Liver (tissue), 9 donors: ENCODE data around the gene ACE2. TPM values are rescaled to one million over a fixed set of nuclear protein-coding genes. Genes with fewer than 3 reads are reported as not detected.
"Not testable (repeated sequence)": the region's sequence is repeated elsewhere in the genome, so short reads cannot be mapped to it uniquely, and the experiment has no call there.

Experiments
- DNase-seq: peaks from one replicate; pipeline ENCODE4 v3.0.0-alpha.2; 2017; ENCODE audit warnings: low spot score
- H3K27ac ChIP-seq, 2 donors: one replicate each; pipeline ENCODE4 v1.7.0; 2013; ENCODE audit warnings: inconsistent platforms in 2 of 2, low read length in 2 of 2, control low read depth in 1 of 2, low read depth in 1 of 2, mild to moderate bottlenecking in 1 of 2
- H3K27me3 ChIP-seq, 4 donors: one replicate each; pipeline versions ENCODE4 v1.6.1 to v1.7.0; 2013; ENCODE audit warnings: low read length in 3 of 4, inconsistent platforms in 1 of 4, mild to moderate bottlenecking in 1 of 4, moderate library complexity in 1 of 4; ENCODE audit not compliant: control insufficient read depth in 4 of 4, insufficient read depth in 4 of 4
- H3K36me3 ChIP-seq, 4 donors: one replicate each; pipeline versions ENCODE4 v1.6.1 to v1.7.0; 2013; ENCODE audit warnings: low read length in 3 of 4, mild to moderate bottlenecking in 3 of 4, low read depth in 1 of 4, moderate library complexity in 1 of 4; ENCODE audit not compliant: control insufficient read depth in 4 of 4, insufficient read depth in 3 of 4
- H3K4me1 ChIP-seq, 4 donors: one replicate each; pipeline versions ENCODE4 v1.6.1 to v1.7.0; 2013; ENCODE audit warnings: low read length in 3 of 4, mild to moderate bottlenecking in 3 of 4, moderate library complexity in 1 of 4; ENCODE audit not compliant: control insufficient read depth in 4 of 4, insufficient read depth in 4 of 4
- H3K4me3 ChIP-seq, 3 donors: one replicate each; pipeline versions ENCODE4 v1.6.1 to v1.7.0; 2013; ENCODE audit warnings: low read length in 3 of 3, control low read depth in 1 of 3, low read depth in 1 of 3, mild to moderate bottlenecking in 1 of 3
- H3K9ac ChIP-seq, 2 donors: one replicate each; pipeline ENCODE4 v1.7.0; 2013; ENCODE audit warnings: low read length in 2 of 2, mild to moderate bottlenecking in 2 of 2, moderate library complexity in 2 of 2, control low read depth in 1 of 2, low read depth in 1 of 2
- H3K9me3 ChIP-seq, 4 donors: one replicate each; pipeline versions ENCODE4 v1.6.1 to v1.7.0; 2013; ENCODE audit warnings: low read length in 3 of 4; ENCODE audit not compliant: control insufficient read depth in 4 of 4
- ATF3 ChIP-seq: IDR thresholded peaks from 2 replicates; pipeline ENCODE4 v1.6.1; 2016; ENCODE audit warnings: antibody characterized with exemption
- CTCF ChIP-seq: fragments of 150-350 bp; IDR thresholded peaks from 2 replicates; pipeline ENCODE4 v1.5.1; 2017; ENCODE audit warnings: improper control_type of control experiment, low read depth, low read length; ENCODE audit not compliant: missing input control
- FOXA1 ChIP-seq: IDR thresholded peaks from 2 replicates; pipeline ENCODE4 v1.6.1; 2016; ENCODE audit warnings: antibody characterized with exemption
- FOXA2 ChIP-seq: IDR thresholded peaks from 2 replicates; pipeline ENCODE4 v1.6.1; 2016; ENCODE audit warnings: antibody characterized with exemption
- HNF4A ChIP-seq, 2 donors: conservative IDR thresholded peaks; 2 replicates each; pipeline ENCODE4 v1.6.1; 2016; ENCODE audit warnings: antibody characterized with exemption in 2 of 2, mild to moderate bottlenecking in 2 of 2
- RAD21 ChIP-seq, 2 donors: IDR thresholded peaks; 2 replicates each; pipeline ENCODE4 v1.6.1; 2016; ENCODE audit warnings: antibody characterized with exemption in 2 of 2, mild to moderate bottlenecking in 2 of 2
- REST ChIP-seq: IDR thresholded peaks from 2 replicates; pipeline ENCODE4 v1.6.1; 2016; ENCODE audit warnings: antibody characterized with exemption, mild to moderate bottlenecking
- RXRA ChIP-seq, 2 donors: IDR thresholded peaks; 2 replicates each; pipeline ENCODE4 v1.6.1; 2017 to 2018; ENCODE audit warnings: antibody characterized with exemption in 2 of 2, mild to moderate bottlenecking in 1 of 2
- TAF1 ChIP-seq: conservative IDR thresholded peaks from 2 replicates; pipeline ENCODE4 v1.6.1; 2016; ENCODE audit warnings: antibody characterized with exemption, mild to moderate bottlenecking
- YY1 ChIP-seq: IDR thresholded peaks from 2 replicates; pipeline ENCODE4 v1.6.1; 2016; ENCODE audit warnings: antibody characterized with exemption, mild to moderate bottlenecking
- ZBTB33 ChIP-seq: IDR thresholded peaks from 2 replicates; pipeline ENCODE4 v1.6.1; 2016; ENCODE audit warnings: antibody characterized with exemption
- WGBS: extraction: QIAGEN DNeasy Blood & Tissue Kit; methylation state at CpG from one replicate; pipeline ENCODE4 v1.1.7; 2013; 5-methylcytosine and 5-hydroxymethylcytosine counted together
- polyA plus RNA-seq, 2 donors: library from polyadenylated mRNA; stranded (reverse) in 1 of 2; unstranded in 1 of 2; fragments of 200-250 nt in 1 of 2; fragments of >200 nt in 1 of 2; fragmentation: Nextera tagmentation in 1 of 2; extraction: Ambion mirVana in 1 of 2; gene quantifications; one replicate each; pipeline versions ENCODE4 v1.2.1 to v1.2.3, GENCODE V29; 2013 to 2015
- total RNA-seq, 2 donors: library from RNA; depleted of rRNA; stranded (reverse); fragments of >200 nt; gene quantifications; one replicate each; pipeline ENCODE4 v1.2.3, GENCODE V29; 2014
- donor health status: healthy.
- donor health status: healthy.
- donor health status: healthy.
- donor health status: healthy.
- donor health status: healthy.

The ACE2 gene
- 1 to 10 TPM in 1 of 2 donors, under 1 TPM in 1; 0.67 to 4.1 TPM for total RNA-seq
- under 1 TPM; 0.33 to 0.45 TPM for polyA plus RNA-seq

GRCh38 chrX:15600745-15601144, at the start of gene ACE2:
TSS of gene ACE2 (minus strand) at chrX:15600960. CDS start at chrX:15600911, 49 bp downstream.
- no peak for DNase-seq
- Histone ChIP-seq H3K4me3 (no peak within 1 kb of the TSS), H3K27me3 (peaks cover 0 to 2% (median 0%) of the 10 kb centered on the region in 4 donors), H3K27ac (no peak within 1 kb of the TSS), H3K9ac (no peak within 1 kb of the TSS), H3K4me1 (no peaks in the 10 kb centered on the region), H3K9me3 (no peaks in the 10 kb centered on the region), H3K36me3 (no peaks in the 10 kb centered on the region)
- WGBS, result 33% methylated on average over 4 of the region's 4 CpGs
- no peak for TF ChIP-seq REST
- no peak for TF ChIP-seq FOXA1
- no peak for TF ChIP-seq RAD21 (IDR thresholded peaks at IDR 0.05)
- TF ChIP-seq RXRA (IDR thresholded peaks at IDR 0.05), result no peak
- TF ChIP-seq YY1, result no peak
- TF ChIP-seq ATF3, result no peak
- no peak for TF ChIP-seq ZBTB33
- no peak for TF ChIP-seq HNF4A (conservative IDR thresholded peaks at IDR 0.05)

- H3K9me3 ChIP-seq, DNase-seq, H3K4me3 ChIP-seq, H3K27ac ChIP-seq, H3K9ac ChIP-seq, H3K27me3 ChIP-seq, H3K36me3 ChIP-seq, H3K4me1 ChIP-seq: not testable (repeated sequence)
- no CpG with 5 or more reads among the region's 5 CpGs for WGBS
Measured at GRCh38 chrX:15647510-15647909, 46.8 kb upstream of the ACE2 start.

GRCh38 chrX:15646543-15646942, 45.8 kb upstream of the ACE2 start:
- no peak for DNase-seq
- 98% methylated on average over 27 of the region's 27 CpGs for WGBS
- H3K27ac ChIP-seq, result no peak overlapping the region
- no peak overlapping the region for H3K9ac ChIP-seq
- no peaks in the 10 kb centered on the region for H3K36me3 ChIP-seq
- no peaks in the 10 kb centered on the region for H3K9me3 ChIP-seq
- no peaks in the 10 kb centered on the region for H3K4me1 ChIP-seq
- TF ChIP-seq TAF1, result no peak
- no peak for TF ChIP-seq CTCF
- no peak for TF ChIP-seq HNF4A (conservative IDR thresholded peaks at IDR 0.05)
- TF ChIP-seq ZBTB33, result no peak
- no peak for TF ChIP-seq FOXA2
- H3K4me3 ChIP-seq, result no peak overlapping the region
- H3K27me3 ChIP-seq, result no peaks in the 10 kb centered on the region
